ENCODE results near the gene DLK1. TPM values are rescaled to one million over a fixed set of nuclear protein-coding genes. Genes with fewer than 3 reads are reported as not detected.

Gene DLK1
- total RNA-seq, 4 donors from 2014 or later: not detected

DNA sequence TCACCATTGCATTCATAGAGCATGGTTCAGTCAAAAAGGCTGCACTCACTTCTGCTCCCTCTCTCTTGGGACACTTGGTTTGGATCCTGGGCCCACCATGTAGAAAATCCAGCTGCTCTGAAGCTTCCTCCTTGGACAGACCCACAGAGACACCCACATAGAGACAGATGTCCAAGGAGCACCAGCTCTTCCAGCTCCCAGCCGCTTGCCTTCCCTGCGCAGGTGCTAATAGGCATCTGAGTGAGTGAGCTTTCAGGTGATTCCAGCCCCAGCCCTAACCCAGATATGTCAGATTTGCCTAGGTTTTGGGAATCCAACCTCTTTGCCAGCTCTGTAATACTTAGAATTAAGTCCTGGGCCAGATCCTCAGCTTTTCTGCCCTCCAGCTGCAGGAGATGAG lies 38.6 kb downstream of the DLK1 start:
- no peak for TF ChIP-seq EP300 (IDR thresholded peaks at IDR 0.05; ENCODE audit: low read depth)
- TF ChIP-seq, protein P1, sequence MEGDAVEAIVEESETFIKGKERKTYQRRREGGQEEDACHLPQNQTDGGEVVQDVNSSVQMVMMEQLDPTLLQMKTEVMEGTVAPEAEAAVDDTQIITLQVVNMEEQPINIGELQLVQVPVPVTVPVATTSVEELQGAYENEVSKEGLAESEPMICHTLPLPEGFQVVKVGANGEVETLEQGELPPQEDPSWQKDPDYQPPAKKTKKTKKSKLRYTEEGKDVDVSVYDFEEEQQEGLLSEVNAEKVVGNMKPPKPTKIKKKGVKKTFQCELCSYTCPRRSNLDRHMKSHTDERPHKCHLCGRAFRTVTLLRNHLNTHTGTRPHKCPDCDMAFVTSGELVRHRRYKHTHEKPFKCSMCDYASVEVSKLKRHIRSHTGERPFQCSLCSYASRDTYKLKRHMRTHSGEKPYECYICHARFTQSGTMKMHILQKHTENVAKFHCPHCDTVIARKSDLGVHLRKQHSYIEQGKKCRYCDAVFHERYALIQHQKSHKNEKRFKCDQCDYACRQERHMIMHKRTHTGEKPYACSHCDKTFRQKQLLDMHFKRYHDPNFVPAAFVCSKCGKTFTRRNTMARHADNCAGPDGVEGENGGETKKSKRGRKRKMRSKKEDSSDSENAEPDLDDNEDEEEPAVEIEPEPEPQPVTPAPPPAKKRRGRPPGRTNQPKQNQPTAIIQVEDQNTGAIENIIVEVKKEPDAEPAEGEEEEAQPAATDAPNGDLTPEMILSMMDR (IDR thresholded peaks at IDR 0.05): no peak
- 100% methylated on average over 2 of the region's 2 CpGs; no CpG with 5 or more reads in 1 of the 2 donors for WGBS, 2 donors (ENCODE audit: low coverage in 1 of 2)

DNA sequence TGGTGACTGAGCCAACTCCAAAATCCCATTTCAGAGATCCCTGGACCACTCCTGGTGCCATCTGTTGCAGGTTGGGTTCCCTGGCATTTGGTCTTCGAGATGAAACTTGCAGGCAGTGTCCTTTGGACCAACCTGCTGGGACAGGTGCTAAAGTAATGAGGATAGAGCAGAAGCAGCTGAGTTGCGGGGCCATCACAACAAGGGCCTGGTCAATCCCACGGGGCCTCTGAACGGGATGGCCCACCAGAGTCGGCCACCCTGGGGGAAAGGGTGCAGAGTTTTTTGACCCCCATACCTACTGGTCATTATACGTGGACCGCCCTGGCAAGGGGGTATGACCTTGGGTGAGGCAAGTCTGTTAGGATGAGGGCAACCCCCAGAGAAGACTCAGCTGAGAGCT lies 39.3 kb downstream of the DLK1 start:
- H3K27ac ChIP-seq: no peak overlapping the region
- H3K36me3 ChIP-seq: no peaks in the 10 kb centered on the region
- no peak for TF ChIP-seq POLR2A (IDR thresholded peaks at IDR 0.05)
- TF ChIP-seq, protein P1 (IDR thresholded peaks at IDR 0.05): no peak
- TF ChIP-seq POLR2AphosphoS5 (IDR thresholded peaks at IDR 0.05): no peak
- no peak for TF ChIP-seq EP300 (IDR thresholded peaks at IDR 0.05; ENCODE audit: low read depth)
- WGBS, 2 donors (ENCODE audit: low coverage in 1 of 2): 90% methylated on average over 7 of the region's 7 CpGs; no CpG with 5 or more reads in 1 of the 2 donors
- no peaks in the 10 kb centered on the region for H3K4me1 ChIP-seq
- in situ Hi-C loops (cut with MboI; ENCODE audit: low pct_ligation_motif_present in 1 of 4, low pct_unique_long_range_greater_than_20kb in 1 of 4, low sequenced_read_pairs in 3 of 4): no loop called here
- intact Hi-C loops (cut with DNase I; ENCODE audit: low total_unique reads): no loop called here
- H3K4me3 ChIP-seq: no peak overlapping the region
- no peak for DNase-seq
- peaks cover 5% of the 10 kb centered on the region for H3K27me3 ChIP-seq
- no peaks in the 10 kb centered on the region for H3K9me3 ChIP-seq

More for the DNA sequence above, 38.6 kb downstream of the DLK1 start:
- intact Hi-C loops (cut with DNase I; ENCODE audit: low total_unique reads): no loop called here
- Histone ChIP-seq H3K27ac (no peak overlapping the region), H3K36me3 (no peaks in the 10 kb centered on the region), H3K4me1 (no peaks in the 10 kb centered on the region), H3K27me3 (peaks cover 5% of the 10 kb centered on the region), H3K4me3 (no peak overlapping the region), H3K9me3 (no peaks in the 10 kb centered on the region)
- no peak for DNase-seq
- in situ Hi-C loops (cut with MboI; ENCODE audit: low pct_ligation_motif_present in 1 of 4, low pct_unique_long_range_greater_than_20kb in 1 of 4, low sequenced_read_pairs in 3 of 4): no loop called here

DNA sequence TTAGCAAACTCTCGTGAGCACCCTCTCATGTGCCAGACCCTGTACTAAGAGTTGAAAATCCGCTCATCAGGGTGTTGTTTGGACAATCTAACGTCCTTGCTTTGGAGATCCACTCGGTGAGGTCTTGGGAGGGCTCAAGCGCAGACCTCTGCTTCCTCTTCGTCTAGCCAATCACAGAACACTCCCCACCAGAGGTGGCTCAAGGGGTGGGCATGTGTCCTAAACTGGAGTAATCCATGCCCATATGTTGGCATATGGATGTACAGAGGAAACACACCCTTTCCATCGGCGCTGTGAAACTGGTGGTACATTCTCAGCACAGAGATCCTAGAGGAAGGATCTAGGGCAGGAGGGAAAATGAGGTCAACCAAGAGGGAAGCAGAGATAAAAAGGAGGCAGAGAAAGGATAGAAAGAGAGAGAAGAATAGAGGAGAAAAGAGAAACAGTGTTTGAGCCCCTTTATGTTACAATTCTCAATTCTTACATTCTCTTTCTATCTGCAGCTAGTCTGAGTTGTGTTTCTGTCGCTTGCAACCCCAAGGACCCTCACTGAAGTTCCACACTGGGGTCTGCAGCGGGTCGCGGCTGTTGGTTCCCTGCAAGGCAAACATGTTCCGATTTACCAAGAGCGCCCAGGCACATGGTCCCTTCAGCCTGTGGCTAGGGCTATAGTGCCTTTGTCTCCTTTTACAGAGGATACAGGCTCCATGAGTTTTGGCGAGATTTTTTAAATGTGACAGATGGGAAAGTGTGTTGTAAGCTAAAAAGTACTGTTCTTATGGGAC lies 40.5 kb downstream of the DLK1 start:
- intact Hi-C loops (cut with DNase I; ENCODE audit: low total_unique reads) (no loop called here), in situ Hi-C loops (cut with MboI; ENCODE audit: low pct_ligation_motif_present in 1 of 4, low pct_unique_long_range_greater_than_20kb in 1 of 4, low sequenced_read_pairs in 3 of 4) (no loop called here)
- no peak for TF ChIP-seq POLR2A (IDR thresholded peaks at IDR 0.05)
- TF ChIP-seq POLR2AphosphoS5 (IDR thresholded peaks at IDR 0.05): no peak
- TF ChIP-seq, protein P1 (IDR thresholded peaks at IDR 0.05): no peak
- TF ChIP-seq EP300 (IDR thresholded peaks at IDR 0.05; ENCODE audit: low read depth): no peak
- Histone ChIP-seq H3K9me3 (no peaks in the 10 kb centered on the region), H3K4me3 (no peak overlapping the region), H3K4me1 (no peaks in the 10 kb centered on the region), H3K36me3 (no peaks in the 10 kb centered on the region), H3K27me3 (peaks cover 5% of the 10 kb centered on the region), H3K27ac (no peak overlapping the region)
- WGBS, 2 donors (ENCODE audit: low coverage in 1 of 2): 60 to 80% methylated on average over 5 to 15 of the region's 15 CpGs
- DNase-seq: no peak

DNA sequence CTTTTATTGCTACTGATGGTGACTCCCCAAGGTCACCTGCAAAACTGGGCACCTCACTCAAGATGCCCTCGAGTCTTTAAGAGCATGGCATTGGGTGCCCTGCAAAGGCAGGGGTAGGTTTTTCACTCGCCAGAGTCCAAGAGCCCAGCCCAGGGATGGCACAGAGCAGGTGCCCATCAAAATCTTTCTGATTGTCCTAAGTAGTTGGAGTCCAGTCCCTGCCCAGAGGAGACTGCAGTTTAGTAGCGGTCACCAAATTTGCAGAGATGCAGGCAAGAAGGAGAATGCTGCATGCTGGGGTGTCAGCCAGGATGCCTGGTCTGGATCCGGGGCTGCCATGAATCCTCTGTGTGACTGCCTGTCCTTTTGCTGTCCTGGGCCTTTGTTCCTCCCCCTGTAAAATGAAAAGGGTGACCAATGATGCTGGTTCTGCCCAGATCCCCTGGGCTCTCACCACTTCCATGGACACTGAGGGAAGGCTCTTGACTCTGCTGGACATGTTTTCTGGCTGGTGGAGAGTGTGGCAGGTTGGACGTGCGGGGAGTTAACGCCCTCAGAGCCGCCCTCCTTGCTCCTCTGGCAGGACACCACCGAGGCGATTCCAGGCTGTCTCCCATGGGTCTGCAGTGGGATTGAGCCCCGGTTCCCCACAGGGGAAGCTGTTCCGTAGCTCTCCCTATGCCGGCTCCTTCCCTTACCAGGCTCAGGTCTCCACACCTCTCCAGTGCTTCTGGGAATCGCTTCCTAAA lies 41.3 kb downstream of the DLK1 start:
- H3K4me3 ChIP-seq: no peak overlapping the region
- WGBS, 2 donors (ENCODE audit: low coverage in 1 of 2): 68% methylated on average over 14 of the region's 14 CpGs; no CpG with 5 or more reads in 1 of the 2 donors
- in situ Hi-C loops (cut with MboI; ENCODE audit: low pct_ligation_motif_present in 1 of 4, low pct_unique_long_range_greater_than_20kb in 1 of 4, low sequenced_read_pairs in 3 of 4): no loop called here

More for the DNA sequence above, 41.3 kb downstream of the DLK1 start:
- no peak for DNase-seq
- no peak overlapping the region for H3K27ac ChIP-seq
- H3K9me3 ChIP-seq: no peaks in the 10 kb centered on the region
- H3K4me1 ChIP-seq: no peaks in the 10 kb centered on the region
- intact Hi-C loops (cut with DNase I; ENCODE audit: low total_unique reads): no loop called here
- no peaks in the 10 kb centered on the region for H3K36me3 ChIP-seq
- H3K27me3 ChIP-seq: peaks cover 5% of the 10 kb centered on the region
- TF ChIP-seq, protein P1 (IDR thresholded peaks at IDR 0.05): no peak
- TF ChIP-seq POLR2AphosphoS5 (IDR thresholded peaks at IDR 0.05) (no peak), POLR2A (IDR thresholded peaks at IDR 0.05) (no peak), EP300 (IDR thresholded peaks at IDR 0.05; ENCODE audit: low read depth) (no peak)

All from transverse colon (tissue), 4 donors.